Ishikawa (cell line): ENCODE data around the gene GADD45B.

ENCODE experiments used
- CEBPB ChIP-seq: IDR thresholded peaks from 2 replicates; pipeline ENCODE4 v1.6.1; 2012
- EGR1 ChIP-seq: IDR thresholded peaks from 2 replicates; pipeline ENCODE4 v1.6.1; 2012
- EP300 ChIP-seq: IDR thresholded peaks from 2 replicates; pipeline ENCODE4 v1.6.1; 2012; ENCODE audit warnings: borderline replicate concordance
- FOXM1 ChIP-seq: IDR thresholded peaks from 2 replicates; pipeline ENCODE4 v1.6.1; 2012; ENCODE audit warnings: low read depth, borderline replicate concordance
- TAF1 ChIP-seq: IDR thresholded peaks from 2 replicates; pipeline ENCODE4 v1.6.1; 2012; ENCODE audit warnings: low read depth, mild to moderate bottlenecking
- TCF12 ChIP-seq: IDR thresholded peaks from 2 replicates; pipeline ENCODE4 v1.6.1; 2012; ENCODE audit warnings: low read depth
- TF ChIP-seq, protein P1 (sequence below): IDR thresholded peaks from 2 replicates; pipeline ENCODE4 v1.6.1; 2012; ENCODE audit warnings: low read depth, mild to moderate bottlenecking

DNA sequence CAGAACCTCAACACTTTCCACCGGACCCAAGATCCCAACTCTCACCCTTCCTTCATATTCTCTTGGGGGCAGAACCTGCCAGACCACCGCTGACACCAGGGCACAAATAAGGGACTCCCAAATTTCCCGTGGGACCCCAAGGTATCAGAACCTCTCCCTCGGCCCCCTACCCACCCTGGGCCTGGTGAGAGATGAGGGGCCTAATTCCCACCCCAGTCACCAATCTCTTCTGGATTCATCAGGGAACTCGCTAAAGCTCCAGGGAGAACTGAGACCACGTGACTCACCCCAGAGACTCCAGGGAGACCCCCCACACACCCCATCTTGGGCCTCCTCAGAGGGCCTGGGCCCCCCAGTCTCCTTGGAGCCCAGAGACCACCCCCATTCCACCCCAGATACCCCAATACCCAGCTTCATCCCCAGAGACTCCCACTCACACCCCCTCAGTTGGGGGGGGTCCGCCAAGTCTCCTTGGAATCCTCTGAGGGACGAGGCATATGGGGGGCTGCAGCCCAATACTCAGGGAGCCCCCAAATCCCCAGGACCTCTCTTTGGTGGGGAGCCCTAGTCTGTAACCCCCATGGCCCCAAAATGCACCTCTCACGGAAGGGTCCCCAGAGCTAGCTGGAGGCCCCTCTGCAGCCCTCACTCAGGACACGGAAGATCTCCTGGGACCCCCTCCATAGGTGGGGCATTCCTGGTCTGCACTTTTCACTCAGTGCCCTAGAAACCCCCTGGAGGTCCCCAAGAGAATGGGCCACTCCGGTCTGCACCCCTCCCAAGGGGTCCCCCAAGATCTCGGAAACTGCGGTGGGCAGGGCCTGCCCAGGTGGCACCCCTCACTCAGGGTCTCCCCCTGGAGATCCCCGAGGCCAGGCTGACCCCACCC is 20.7 kb upstream of the GADD45B start:
- TF ChIP-seq, protein P1, sequence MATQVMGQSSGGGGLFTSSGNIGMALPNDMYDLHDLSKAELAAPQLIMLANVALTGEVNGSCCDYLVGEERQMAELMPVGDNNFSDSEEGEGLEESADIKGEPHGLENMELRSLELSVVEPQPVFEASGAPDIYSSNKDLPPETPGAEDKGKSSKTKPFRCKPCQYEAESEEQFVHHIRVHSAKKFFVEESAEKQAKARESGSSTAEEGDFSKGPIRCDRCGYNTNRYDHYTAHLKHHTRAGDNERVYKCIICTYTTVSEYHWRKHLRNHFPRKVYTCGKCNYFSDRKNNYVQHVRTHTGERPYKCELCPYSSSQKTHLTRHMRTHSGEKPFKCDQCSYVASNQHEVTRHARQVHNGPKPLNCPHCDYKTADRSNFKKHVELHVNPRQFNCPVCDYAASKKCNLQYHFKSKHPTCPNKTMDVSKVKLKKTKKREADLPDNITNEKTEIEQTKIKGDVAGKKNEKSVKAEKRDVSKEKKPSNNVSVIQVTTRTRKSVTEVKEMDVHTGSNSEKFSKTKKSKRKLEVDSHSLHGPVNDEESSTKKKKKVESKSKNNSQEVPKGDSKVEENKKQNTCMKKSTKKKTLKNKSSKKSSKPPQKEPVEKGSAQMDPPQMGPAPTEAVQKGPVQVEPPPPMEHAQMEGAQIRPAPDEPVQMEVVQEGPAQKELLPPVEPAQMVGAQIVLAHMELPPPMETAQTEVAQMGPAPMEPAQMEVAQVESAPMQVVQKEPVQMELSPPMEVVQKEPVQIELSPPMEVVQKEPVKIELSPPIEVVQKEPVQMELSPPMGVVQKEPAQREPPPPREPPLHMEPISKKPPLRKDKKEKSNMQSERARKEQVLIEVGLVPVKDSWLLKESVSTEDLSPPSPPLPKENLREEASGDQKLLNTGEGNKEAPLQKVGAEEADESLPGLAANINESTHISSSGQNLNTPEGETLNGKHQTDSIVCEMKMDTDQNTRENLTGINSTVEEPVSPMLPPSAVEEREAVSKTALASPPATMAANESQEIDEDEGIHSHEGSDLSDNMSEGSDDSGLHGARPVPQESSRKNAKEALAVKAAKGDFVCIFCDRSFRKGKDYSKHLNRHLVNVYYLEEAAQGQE, result no peak
- TF ChIP-seq TCF12 (no peak), TAF1 (no peak), EP300 (no peak), CEBPB (no peak), FOXM1 (no peak), EGR1 (no peak)
